Stomach (tissue), 9 donors: ENCODE results near the gene PHF21A. TPM values are rescaled to one million over a fixed set of nuclear protein-coding genes. Genes with fewer than 3 reads are reported as not detected.

Source experiments
- DNase-seq, 2 donors: peaks; one replicate each; pipeline versions ENCODE4 v3.0.0 to v3.0.0-alpha.2; 2013 to 2019
- H3K27ac ChIP-seq, 5 donors: fragments of 200-600 bp in 4 of 5; sonication (generic) in 4 of 5; one replicate each; pipeline ENCODE4 v1.5.1; 2013 to 2019; ENCODE audit warnings: mild to moderate bottlenecking in 1 of 5, moderate library complexity in 1 of 5
- H3K27me3 ChIP-seq, 3 donors: fragments of 200-600 bp; sonication (generic); one replicate each; pipeline ENCODE4 v1.5.1; 2017 to 2019; ENCODE audit warnings: mixed run types in 1 of 3
- H3K36me3 ChIP-seq, 4 donors: fragments of 200-600 bp; sonication (generic); 1 replicate in 3 of 4; 2 replicates in 1 of 4; pipeline ENCODE4 v1.5.1; 2016 to 2019
- H3K4me1 ChIP-seq, 4 donors: fragments of 200-600 bp; sonication (generic); one replicate each; pipeline ENCODE4 v1.5.1; 2016 to 2019
- H3K4me3 ChIP-seq, 4 donors: fragments of 200-600 bp; sonication (generic) in 3 of 4; one replicate each; pipeline ENCODE4 v1.5.1; 2016 to 2019; ENCODE audit warnings: mild to moderate bottlenecking in 1 of 4
- H3K9me3 ChIP-seq, 4 donors: fragments of 200-600 bp; sonication (generic); one replicate each; pipeline ENCODE4 v1.5.1; 2016 to 2019
- CTCF ChIP-seq, 7 experiments: fragments of 450-650 bp in 4 of 7; fragments of 200-600 bp in 3 of 7; sonication (generic) in 3 of 7; IDR thresholded peaks; one replicate each; pipeline ENCODE4 v1.5.1; 2016 to 2019; ENCODE audit warnings: antibody characterized with exemption in 7 of 7, control low read depth in 2 of 7, mild to moderate bottlenecking in 1 of 7
- EP300 ChIP-seq: sonication (generic); formaldehyde crosslinking; IDR thresholded peaks from one replicate; pipeline ENCODE4 v1.6.1; 2017; ENCODE audit warnings: antibody characterized with exemption
- POLR2A ChIP-seq, 4 donors: fragments of 450-650 bp; IDR thresholded peaks; one replicate each; pipeline ENCODE4 v1.6.1; 2016; ENCODE audit warnings: antibody characterized with exemption in 4 of 4, control low read depth in 2 of 4, mild to moderate bottlenecking in 1 of 4, moderate library complexity in 1 of 4
- POLR2AphosphoS5 ChIP-seq, 3 donors: sonication (generic); formaldehyde crosslinking; IDR thresholded peaks; one replicate each; pipeline ENCODE4 v1.6.1; 2016; ENCODE audit warnings: antibody characterized with exemption in 3 of 3
- WGBS, 5 donors: extraction: QIAGEN DNeasy Blood & Tissue Kit in 3 of 5; methylation state at CpG; one replicate each; pipeline versions ENCODE4 v1.1.5 to v1.1.7; 2013 to 2018; 5-methylcytosine and 5-hydroxymethylcytosine counted together
- intact Hi-C: fragments of 100-400 bp; cut with DNase I; formaldehyde crosslinking; loops from one replicate; pipeline ENCODE4 v1.15.1; 2023; ENCODE audit warnings: low total_unique reads
- polyA plus RNA-seq, 3 donors: library from polyadenylated mRNA; stranded (reverse); fragments of 200-250 nt; gene quantifications; one replicate each; pipeline ENCODE4 v1.2.3, GENCODE V29; 2013
- total RNA-seq, 5 donors: library from RNA; depleted of rRNA; stranded (reverse); fragments of >200 nt; gene quantifications; one replicate each; pipeline versions ENCODE4 v1.1.0 to v1.2.3, GENCODE V29; 2014 to 2016
- donor health status: healthy with polysubstance abuse.
- donor health status: Bipolar disorder and iron deficiency.
- donor health status: healthy.

Gene PHF21A
- total and polyA plus RNA-seq, 8 donors = 6.1 to 67.0 (median 18.6) TPM

GRCh38 chr11:46144741-46145140 lies 23.5 kb upstream of the PHF21A start:
- Histone ChIP-seq H3K4me3 (no peak overlapping the region), H3K9me3 (no peaks in the 10 kb centered on the region), H3K27ac (no peak overlapping the region), H3K4me1 (no peaks in the 10 kb centered on the region), H3K36me3 (no peaks in the 10 kb centered on the region), H3K27me3 (peaks cover 0 to 20% (median 0%) of the 10 kb centered on the region in 3 donors)
- no peak for TF ChIP-seq EP300
- TF ChIP-seq CTCF (IDR thresholded peaks at IDR 0.05) = no peak
- no peak for TF ChIP-seq POLR2AphosphoS5 (IDR thresholded peaks at IDR 0.05)
- no peak for TF ChIP-seq POLR2A (IDR thresholded peaks at IDR 0.05)
- 78 to 88% (median 81%) methylated on average over 7 to 8 of the region's 8 CpGs for WGBS, 5 donors
- intact Hi-C loops = no loop called here
- no peak for DNase-seq

GRCh38 chr11:46143049-46143806 lies 22.0 kb upstream of the PHF21A start:
- WGBS, 5 donors = 88 to 92% (median 88%) methylated on average over 24 to 31 of the region's 31 CpGs
- Histone ChIP-seq H3K27ac (no peak overlapping the region), H3K27me3 (peaks cover 0 to 13% (median 0%) of the 10 kb centered on the region in 3 donors), H3K4me1 (no peaks in the 10 kb centered on the region), H3K4me3 (no peak overlapping the region), H3K9me3 (no peaks in the 10 kb centered on the region), H3K36me3 (no peaks in the 10 kb centered on the region)
- DNase-seq = no peak
- TF ChIP-seq EP300 (no peak), CTCF (IDR thresholded peaks at IDR 0.05) (no peak), POLR2AphosphoS5 (IDR thresholded peaks at IDR 0.05) (no peak), POLR2A (IDR thresholded peaks at IDR 0.05) (no peak)
- intact Hi-C loops = no loop called here

- H3K4me1 ChIP-seq = no peaks in the 10 kb centered on the region
- TF ChIP-seq CTCF (IDR thresholded peaks at IDR 0.05) = no peak
- no peak overlapping the region for H3K27ac ChIP-seq
- H3K27me3 ChIP-seq = peaks cover 0 to 13% (median 0%) of the 10 kb centered on the region in 3 donors
- H3K36me3 ChIP-seq = no peaks in the 10 kb centered on the region
- H3K4me3 ChIP-seq = no peak overlapping the region
- no peaks in the 10 kb centered on the region for H3K9me3 ChIP-seq
- intact Hi-C loops = no loop called here
- no peak for DNase-seq
- whole genome bisulfite sequencing, 5 donors = 78 to 85% (median 81%) methylated on average over 15 to 17 of the region's 17 CpGs
Measured at GRCh38 chr11:46142561-46142960, 21.3 kb upstream of the PHF21A start.

GRCh38 chr11:46141597-46141996 lies 20.3 kb upstream of the PHF21A start:
- no peak overlapping the region for H3K27ac ChIP-seq
- H3K27me3 ChIP-seq = peaks cover 0 to 13% (median 0%) of the 10 kb centered on the region in 3 donors
- H3K36me3 ChIP-seq = no peaks in the 10 kb centered on the region
- H3K9me3 ChIP-seq = no peaks in the 10 kb centered on the region
- H3K4me1 ChIP-seq = no peaks in the 10 kb centered on the region
- DNase-seq = no peak
- TF ChIP-seq POLR2AphosphoS5 (IDR thresholded peaks at IDR 0.05) = no peak
- TF ChIP-seq CTCF (IDR thresholded peaks at IDR 0.05) = no peak
- TF ChIP-seq EP300 = no peak
- no peak for TF ChIP-seq POLR2A (IDR thresholded peaks at IDR 0.05)
- intact Hi-C loops = no loop called here
- 90 to 100% (median 97%) methylated on average over 3 of the region's 3 CpGs for whole genome bisulfite sequencing, 5 donors
- H3K4me3 ChIP-seq = no peak overlapping the region
